Natural killer cell treated with Interleukin-12 subunit alpha and Interleukin-12 subunit beta and Interleukin-15 and Interleukin-18, amount 100 ng/mL, for 72 hours (primary cell): ENCODE measurements around the gene ELK4. TPM values are rescaled to one million over a fixed set of nuclear protein-coding genes. Genes with fewer than 3 reads are reported as not detected.

ENCODE experiments used
- total RNA-seq, 2 donors: library from RNA; stranded (reverse); gene quantifications; one replicate each; pipeline ENCODE4 v1.2.3, GENCODE V29; 2022

ELK4 gene
- total RNA-seq, 2 donors from 2014 or later: 78.7 to 97.8 TPM

Other genes starting within 250 kb of the ELK4 start
- gene LEMD1, start 210.0 kb downstream of the ELK4 start, total RNA-seq: not detected
- gene BLACAT1, start 176.0 kb downstream of the ELK4 start, total RNA-seq: not detected
- under 1 TPM; 0.28 to 0.71 TPM for gene CDK18, start 127.3 kb downstream of the ELK4 start, total RNA-seq
- 1 to 10 TPM in 1 of 2 donors, under 1 TPM in 1; 0.64 to 5.1 TPM for gene SLC45A3, start 48.5 kb upstream of the ELK4 start, total RNA-seq
- gene NUCKS1, start 118.2 kb upstream of the ELK4 start, total RNA-seq: 100 to 1,000 TPM in 1 of 2 donors, 10 to 100 TPM in 1; 95.1 to 156 TPM
- gene RAB29, start 143.5 kb upstream of the ELK4 start, total RNA-seq: 100 to 1,000 TPM; 109 to 217 TPM
- 10 to 100 TPM; 66.2 to 80.2 TPM for gene SLC41A1, start 181.2 kb upstream of the ELK4 start, total RNA-seq
- gene PM20D1, start 218.1 kb upstream of the ELK4 start, total RNA-seq: under 1 TPM in 1 of 2 donors, not detected in 1; 0.75 TPM